Measurements from ENCODE around the gene SIX1.

Gene SIX1

DNA sequence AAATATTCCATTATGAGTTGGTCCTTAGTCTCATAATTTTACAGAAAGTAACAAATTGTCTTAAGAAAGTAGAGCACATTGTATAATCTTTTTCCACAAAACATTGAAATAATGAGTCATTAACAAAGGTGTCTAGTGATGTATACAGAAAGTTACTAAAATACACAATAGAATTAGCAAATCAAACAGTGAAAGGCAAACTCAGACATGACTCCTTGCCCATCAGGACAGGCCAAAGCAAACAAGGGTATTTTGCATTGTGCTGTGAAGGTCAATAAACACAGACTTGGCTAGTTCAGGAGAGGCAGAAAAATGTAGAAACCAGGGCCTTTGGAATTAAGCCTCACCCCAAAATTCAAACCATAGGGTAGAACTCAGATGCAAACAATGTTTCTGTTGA lies 37.6 kb upstream of the SIX1 start:
- POLR2A ChIA-PET: no interaction called here
- TF ChIP-seq BCL6B (tag by site-specific recombination; IDR thresholded peaks at IDR 0.05) (no peak), ZNF521 (tag by site-specific recombination; IDR thresholded peaks at IDR 0.05) (no peak), ZNF146 (tag by site-specific recombination; IDR thresholded peaks at IDR 0.05) (no peak), ZNF792 (tag by site-specific recombination; IDR thresholded peaks at IDR 0.05) (no peak), ZNF473 (tag by site-specific recombination; IDR thresholded peaks at IDR 0.05) (no peak), ZNF138 (tag by site-specific recombination; IDR thresholded peaks at IDR 0.05; ENCODE audit: borderline replicate concordance) (no peak), EGR2 (tag by site-specific recombination; IDR thresholded peaks at IDR 0.05; ENCODE audit: low read depth) (no peak)
- Histone ChIP-seq H3K4me3 (ENCODE audit: low read depth, low read length) (no peak overlapping the region), H3K9me3 (ENCODE audit: control insufficient read depth, insufficient read depth, low read depth, low read length) (no peaks in the 10 kb centered on the region), H3K4me1 (ENCODE audit: control insufficient read depth, insufficient read depth, low read length) (no peaks in the 10 kb centered on the region), H3K36me3 (ENCODE audit: control insufficient read depth in 2 of 2, insufficient read depth in 1 of 2, low read length in 2 of 2) (no peaks in the 10 kb centered on the region), H3K27ac (ENCODE audit: extremely low read depth, low read depth, low read length) (no peak overlapping the region)
- CTCF ChIA-PET: no interaction called here

DNA sequence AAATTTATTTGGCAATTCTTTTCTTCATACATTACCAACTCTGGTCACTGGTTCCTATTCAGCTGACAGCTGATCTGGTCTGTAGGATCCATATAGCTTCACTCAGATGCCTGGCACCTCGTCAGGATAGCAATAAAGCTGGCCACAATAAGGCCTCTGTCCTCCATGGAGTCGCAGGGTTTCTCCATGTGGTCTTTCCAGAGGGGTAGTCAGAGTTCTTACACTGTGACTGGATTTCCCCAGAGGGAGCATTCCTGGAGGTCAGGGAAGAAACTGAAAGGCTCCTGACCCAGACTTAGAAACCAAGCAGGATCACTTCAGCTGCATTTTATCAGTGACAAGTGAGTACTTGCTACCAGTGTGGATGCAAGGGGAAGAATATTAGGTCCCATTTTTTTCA lies 34.9 kb upstream of the SIX1 start:
- POLR2A ChIA-PET: interaction anchor here (0.9 kb wide), 1 partner anchor 34 kb away, joined by 3 read pairs; no protein-coding TSS in a partner anchor

GRCh38 chr14:60681271-60681670 lies 32.0 kb upstream of the SIX1 start:
- H3K27ac ChIP-seq (ENCODE audit: extremely low read depth, low read depth, low read length): no peak overlapping the region
- POLR2A ChIA-PET: no interaction called here
- H3K9me3 ChIP-seq (ENCODE audit: control insufficient read depth, insufficient read depth, low read depth, low read length): no peaks in the 10 kb centered on the region
- CTCF ChIA-PET: no interaction called here
- H3K36me3 ChIP-seq (ENCODE audit: control insufficient read depth in 2 of 2, insufficient read depth in 1 of 2, low read length in 2 of 2): no peaks in the 10 kb centered on the region
- TF ChIP-seq AEBP2 (tag by site-specific recombination; IDR thresholded peaks at IDR 0.05; ENCODE audit: borderline replicate concordance) (no peak), ZBTB8A (tag by site-specific recombination; IDR thresholded peaks at IDR 0.05) (no peak), BCL6B (tag by site-specific recombination; IDR thresholded peaks at IDR 0.05) (no peak), ZNF626 (tag by site-specific recombination; IDR thresholded peaks at IDR 0.05) (no peak), KLF7 (tag by site-specific recombination; IDR thresholded peaks at IDR 0.05; ENCODE audit: borderline replicate concordance) (no peak)
- no peaks in the 10 kb centered on the region for H3K4me1 ChIP-seq (ENCODE audit: control insufficient read depth, insufficient read depth, low read length)
- no peak overlapping the region for H3K4me3 ChIP-seq (ENCODE audit: low read depth, low read length)

More for the DNA sequence above, 34.9 kb upstream of the SIX1 start:
- Histone ChIP-seq H3K36me3 (ENCODE audit: control insufficient read depth in 2 of 2, insufficient read depth in 1 of 2, low read length in 2 of 2) (no peaks in the 10 kb centered on the region), H3K27ac (ENCODE audit: extremely low read depth, low read depth, low read length) (no peak overlapping the region), H3K9me3 (ENCODE audit: control insufficient read depth, insufficient read depth, low read depth, low read length) (no peaks in the 10 kb centered on the region), H3K4me3 (ENCODE audit: low read depth, low read length) (no peak overlapping the region), H3K4me1 (ENCODE audit: control insufficient read depth, insufficient read depth, low read length) (no peaks in the 10 kb centered on the region)
- CTCF ChIA-PET: interaction anchor here (0.7 kb wide), 1 partner anchor 637 kb away, joined by 3 read pairs; the partner anchor contains the start of gene PRKCH
- TF ChIP-seq, protein P1, sequence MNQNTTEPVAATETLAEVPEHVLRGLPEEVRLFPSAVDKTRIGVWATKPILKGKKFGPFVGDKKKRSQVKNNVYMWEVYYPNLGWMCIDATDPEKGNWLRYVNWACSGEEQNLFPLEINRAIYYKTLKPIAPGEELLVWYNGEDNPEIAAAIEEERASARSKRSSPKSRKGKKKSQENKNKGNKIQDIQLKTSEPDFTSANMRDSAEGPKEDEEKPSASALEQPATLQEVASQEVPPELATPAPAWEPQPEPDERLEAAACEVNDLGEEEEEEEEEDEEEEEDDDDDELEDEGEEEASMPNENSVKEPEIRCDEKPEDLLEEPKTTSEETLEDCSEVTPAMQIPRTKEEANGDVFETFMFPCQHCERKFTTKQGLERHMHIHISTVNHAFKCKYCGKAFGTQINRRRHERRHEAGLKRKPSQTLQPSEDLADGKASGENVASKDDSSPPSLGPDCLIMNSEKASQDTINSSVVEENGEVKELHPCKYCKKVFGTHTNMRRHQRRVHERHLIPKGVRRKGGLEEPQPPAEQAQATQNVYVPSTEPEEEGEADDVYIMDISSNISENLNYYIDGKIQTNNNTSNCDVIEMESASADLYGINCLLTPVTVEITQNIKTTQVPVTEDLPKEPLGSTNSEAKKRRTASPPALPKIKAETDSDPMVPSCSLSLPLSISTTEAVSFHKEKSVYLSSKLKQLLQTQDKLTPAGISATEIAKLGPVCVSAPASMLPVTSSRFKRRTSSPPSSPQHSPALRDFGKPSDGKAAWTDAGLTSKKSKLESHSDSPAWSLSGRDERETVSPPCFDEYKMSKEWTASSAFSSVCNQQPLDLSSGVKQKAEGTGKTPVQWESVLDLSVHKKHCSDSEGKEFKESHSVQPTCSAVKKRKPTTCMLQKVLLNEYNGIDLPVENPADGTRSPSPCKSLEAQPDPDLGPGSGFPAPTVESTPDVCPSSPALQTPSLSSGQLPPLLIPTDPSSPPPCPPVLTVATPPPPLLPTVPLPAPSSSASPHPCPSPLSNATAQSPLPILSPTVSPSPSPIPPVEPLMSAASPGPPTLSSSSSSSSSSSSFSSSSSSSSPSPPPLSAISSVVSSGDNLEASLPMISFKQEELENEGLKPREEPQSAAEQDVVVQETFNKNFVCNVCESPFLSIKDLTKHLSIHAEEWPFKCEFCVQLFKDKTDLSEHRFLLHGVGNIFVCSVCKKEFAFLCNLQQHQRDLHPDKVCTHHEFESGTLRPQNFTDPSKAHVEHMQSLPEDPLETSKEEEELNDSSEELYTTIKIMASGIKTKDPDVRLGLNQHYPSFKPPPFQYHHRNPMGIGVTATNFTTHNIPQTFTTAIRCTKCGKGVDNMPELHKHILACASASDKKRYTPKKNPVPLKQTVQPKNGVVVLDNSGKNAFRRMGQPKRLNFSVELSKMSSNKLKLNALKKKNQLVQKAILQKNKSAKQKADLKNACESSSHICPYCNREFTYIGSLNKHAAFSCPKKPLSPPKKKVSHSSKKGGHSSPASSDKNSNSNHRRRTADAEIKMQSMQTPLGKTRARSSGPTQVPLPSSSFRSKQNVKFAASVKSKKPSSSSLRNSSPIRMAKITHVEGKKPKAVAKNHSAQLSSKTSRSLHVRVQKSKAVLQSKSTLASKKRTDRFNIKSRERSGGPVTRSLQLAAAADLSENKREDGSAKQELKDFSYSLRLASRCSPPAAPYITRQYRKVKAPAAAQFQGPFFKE (tag by site-specific recombination; IDR thresholded peaks at IDR 0.05; ENCODE audit: borderline replicate concordance): no peak
